ENCODE results near the gene CTDP1.

CTDP1 gene, protein sequence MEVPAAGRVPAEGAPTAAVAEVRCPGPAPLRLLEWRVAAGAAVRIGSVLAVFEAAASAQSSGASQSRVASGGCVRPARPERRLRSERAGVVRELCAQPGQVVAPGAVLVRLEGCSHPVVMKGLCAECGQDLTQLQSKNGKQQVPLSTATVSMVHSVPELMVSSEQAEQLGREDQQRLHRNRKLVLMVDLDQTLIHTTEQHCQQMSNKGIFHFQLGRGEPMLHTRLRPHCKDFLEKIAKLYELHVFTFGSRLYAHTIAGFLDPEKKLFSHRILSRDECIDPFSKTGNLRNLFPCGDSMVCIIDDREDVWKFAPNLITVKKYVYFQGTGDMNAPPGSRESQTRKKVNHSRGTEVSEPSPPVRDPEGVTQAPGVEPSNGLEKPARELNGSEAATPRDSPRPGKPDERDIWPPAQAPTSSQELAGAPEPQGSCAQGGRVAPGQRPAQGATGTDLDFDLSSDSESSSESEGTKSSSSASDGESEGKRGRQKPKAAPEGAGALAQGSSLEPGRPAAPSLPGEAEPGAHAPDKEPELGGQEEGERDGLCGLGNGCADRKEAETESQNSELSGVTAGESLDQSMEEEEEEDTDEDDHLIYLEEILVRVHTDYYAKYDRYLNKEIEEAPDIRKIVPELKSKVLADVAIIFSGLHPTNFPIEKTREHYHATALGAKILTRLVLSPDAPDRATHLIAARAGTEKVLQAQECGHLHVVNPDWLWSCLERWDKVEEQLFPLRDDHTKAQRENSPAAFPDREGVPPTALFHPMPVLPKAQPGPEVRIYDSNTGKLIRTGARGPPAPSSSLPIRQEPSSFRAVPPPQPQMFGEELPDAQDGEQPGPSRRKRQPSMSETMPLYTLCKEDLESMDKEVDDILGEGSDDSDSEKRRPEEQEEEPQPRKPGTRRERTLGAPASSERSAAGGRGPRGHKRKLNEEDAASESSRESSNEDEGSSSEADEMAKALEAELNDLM

DNA sequence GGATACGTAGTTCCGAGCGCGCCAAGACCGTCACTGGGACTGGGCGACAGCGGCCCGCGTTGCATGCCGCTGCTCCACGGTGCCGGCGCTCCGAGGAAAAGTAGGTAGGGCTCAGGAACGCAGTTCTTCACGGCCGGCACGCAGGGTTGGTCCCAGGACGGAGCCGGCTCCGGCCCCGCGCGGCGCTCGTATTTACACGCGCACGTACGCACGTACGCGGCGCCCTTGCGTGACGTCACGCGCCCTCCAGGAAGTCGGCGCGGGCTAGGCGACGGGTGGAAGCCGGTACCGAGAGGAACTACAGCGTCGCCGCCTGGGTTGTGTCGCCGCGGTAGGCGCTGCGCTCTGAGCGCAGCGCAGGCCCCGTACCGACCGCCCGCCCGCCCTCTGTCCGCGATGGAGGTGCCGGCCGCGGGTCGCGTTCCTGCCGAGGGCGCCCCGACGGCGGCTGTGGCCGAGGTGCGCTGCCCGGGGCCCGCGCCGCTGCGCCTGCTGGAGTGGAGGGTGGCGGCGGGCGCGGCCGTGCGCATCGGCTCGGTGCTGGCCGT lies at the start of gene CTDP1:
Gene CTDP1, plus strand, starts transcription at position 252 of the 548 bp plus-strand sequence. Its CDS starts 145 bp downstream, at position 397.
- no peak for FAIRE-seq

DNA sequence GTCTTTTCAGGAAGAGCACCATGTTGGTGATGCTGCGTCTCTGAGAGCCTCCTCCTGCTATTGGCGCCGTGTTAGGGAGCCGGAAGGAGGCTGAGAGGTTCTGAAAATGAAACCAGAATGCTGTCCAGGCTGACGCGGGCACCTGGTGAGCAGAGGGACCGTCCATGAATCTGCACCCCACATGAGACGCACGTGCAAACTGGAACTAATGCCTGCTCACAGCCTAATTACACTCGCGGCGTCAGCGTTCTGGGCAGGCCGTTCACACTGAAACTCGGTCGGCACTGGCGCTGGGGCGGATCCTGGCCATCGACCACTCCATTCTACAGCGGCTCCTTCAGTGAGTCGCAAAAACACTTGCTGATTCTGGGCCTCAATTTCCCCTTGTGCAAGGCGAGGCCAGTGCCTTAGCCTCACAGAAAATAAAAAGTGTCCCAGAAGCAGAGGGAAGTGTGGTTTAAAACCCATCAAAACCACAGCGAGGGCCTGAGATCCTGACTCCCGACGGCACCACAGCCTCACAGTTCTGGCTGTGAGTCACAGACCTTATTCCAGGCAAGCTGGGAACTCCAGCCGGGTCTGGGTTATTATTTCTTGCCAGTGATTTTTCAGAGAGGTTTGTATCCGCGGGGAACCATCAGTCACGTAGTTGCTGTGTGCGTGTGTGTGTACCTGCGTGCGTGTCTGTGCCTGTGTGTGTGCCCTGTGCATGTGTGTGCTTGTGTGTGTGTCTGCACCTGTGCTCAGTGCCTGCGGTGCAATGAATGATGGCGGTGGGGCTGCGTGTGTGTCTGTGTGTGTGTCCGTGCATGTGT lies 49.1 kb upstream of the CTDP1 start:
- FAIRE-seq: no peak

DNA sequence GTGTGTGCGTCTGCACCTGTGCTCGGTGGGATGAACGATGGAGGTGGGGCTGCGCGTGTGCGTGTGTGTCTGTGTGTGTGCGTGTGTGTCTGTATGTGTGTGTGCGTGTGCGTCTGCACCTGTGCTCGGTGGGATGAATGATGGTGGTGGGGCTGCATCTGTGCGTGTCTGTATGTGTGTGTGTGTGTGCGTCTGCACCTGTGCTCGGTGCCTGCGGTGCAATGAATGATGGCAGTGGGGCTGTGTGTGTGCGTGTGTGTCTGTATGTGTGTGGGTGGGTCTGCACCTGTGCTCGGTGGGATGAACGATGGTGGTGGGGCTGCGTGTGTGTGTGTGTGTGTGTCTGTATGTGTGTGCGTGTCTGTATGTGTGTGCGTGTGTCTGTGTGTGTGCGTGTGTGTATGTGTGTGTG lies 48.5 kb upstream of the CTDP1 start:
- no peak for FAIRE-seq

DNA sequence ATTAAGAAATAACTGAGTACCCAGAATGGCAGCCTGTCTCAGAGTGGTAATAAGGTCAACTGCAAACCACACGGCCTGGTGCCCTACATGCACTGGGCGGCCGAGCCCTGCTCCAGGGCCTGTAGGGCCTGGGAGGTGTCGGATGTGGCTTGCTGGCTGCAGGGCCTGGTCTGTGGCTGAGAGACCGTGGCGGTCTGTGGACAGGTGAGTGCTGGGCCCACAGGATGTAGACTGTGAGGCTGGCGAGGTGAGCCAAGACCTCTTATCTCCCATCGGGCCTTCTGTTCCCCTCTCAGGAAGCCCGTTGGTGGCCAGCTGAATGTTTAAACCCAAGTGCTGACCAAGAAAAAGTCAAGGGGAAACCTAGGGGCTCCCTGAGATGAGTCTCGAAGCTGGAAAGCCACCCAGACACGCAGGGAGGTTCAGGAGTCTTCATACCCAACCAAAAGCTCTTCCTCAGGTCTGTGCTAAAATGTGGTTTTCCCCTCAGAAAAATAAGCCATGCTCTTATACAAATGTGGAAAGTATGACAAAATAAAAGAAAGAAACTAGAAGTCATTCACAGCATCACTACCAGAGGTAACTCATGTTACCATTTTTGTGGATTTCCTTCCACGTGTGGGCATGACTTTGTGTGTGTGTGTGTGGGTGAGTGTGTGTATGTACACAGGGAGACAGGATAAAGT lies 47.7 kb upstream of the CTDP1 start:
- FAIRE-seq: no peak

DNA sequence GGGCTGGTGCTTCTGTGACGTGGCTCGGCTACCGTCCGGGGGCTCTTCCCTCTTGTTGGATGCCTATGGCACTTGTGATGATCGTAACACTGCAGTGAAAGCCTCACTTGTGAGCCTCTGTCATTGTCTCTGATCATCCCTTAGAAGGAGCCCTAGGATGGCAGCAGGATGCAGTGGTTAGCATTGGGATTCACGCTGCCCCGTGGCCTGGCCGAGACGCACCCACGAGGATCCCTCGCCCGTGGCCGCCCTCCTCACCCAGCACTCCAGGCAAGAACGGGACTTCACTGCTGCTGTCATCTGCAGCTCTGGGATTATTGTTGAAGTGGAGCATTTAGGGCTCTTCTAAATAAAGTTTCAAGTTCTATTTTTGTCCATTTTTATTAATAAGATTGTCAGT lies 46.8 kb upstream of the CTDP1 start:
- no peak for FAIRE-seq

DNA sequence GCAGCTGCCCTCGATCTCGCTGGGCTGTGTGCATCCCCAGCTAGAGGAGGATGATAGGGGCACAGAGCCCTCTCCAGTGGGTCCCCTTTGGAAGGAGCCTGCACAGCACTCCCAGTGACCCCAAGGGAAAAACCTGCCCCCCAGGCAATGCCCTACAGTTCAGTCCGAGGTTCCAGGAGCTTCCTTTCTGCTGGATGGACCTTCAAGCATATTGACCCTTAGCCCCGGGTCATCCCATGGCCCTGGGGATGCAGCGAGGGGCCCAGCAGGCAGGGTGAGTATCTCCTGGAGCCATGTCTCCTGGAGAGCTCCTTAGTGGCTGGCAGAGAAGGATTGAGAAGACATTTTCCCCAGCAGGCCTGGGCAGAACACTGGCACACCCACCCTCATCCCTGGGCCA lies 45.4 kb upstream of the CTDP1 start:
- FAIRE-seq: no peak

DNA sequence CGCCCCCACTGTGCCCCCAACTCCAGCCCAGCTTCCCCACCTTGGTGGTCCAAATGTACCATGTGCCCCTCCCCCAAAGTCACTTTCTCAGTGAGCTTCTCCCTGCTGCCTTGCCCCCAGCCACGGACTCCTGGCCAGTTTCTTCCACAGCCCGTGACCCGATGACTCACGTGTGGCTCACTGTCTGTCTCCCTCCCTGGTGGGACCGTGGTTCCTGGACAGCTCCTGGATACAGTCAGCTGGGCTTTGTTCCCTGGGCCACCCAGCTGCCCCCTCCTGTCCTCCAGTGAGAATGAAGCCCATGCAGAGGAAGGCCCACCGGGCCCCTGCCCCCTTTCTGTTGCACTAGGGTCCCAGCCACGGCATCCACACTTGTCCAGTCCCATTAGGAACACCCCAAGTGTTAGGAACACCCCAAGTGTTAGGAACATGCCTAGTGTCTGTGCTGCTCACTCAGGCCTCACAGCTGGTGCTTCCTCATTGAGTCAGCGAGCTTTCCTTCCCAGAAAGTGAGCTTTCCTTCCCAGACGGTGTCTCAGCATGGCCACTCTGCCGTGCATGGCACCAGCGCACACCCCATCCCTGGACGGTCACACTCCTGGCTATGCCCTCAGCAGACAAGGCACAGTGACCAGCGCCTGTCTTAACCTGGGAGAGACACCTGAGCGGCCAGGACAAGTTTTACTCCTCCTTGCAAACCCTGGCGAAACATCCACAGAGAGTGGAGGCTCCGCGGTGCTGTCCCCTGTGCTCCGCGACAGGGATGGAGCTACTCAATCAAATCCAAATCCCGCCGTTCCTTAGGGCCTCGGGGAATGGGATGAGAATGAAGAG lies 44.8 kb upstream of the CTDP1 start:
- no peak for FAIRE-seq

DNA sequence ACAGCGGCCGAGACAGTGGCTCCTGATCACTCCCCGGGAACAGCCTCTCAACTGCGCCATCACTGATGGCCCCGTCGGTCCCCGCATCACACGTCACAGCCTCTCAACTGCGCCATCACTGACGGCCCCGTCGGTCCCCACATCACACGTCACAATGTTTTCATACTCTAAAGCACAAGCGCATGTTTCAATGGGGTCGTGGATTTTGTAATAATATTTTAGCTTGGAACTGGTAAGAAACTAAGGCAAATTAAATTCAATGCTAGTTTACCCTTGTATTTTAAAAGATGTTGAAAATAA lies 44.2 kb upstream of the CTDP1 start:
- no peak for FAIRE-seq

DNA sequence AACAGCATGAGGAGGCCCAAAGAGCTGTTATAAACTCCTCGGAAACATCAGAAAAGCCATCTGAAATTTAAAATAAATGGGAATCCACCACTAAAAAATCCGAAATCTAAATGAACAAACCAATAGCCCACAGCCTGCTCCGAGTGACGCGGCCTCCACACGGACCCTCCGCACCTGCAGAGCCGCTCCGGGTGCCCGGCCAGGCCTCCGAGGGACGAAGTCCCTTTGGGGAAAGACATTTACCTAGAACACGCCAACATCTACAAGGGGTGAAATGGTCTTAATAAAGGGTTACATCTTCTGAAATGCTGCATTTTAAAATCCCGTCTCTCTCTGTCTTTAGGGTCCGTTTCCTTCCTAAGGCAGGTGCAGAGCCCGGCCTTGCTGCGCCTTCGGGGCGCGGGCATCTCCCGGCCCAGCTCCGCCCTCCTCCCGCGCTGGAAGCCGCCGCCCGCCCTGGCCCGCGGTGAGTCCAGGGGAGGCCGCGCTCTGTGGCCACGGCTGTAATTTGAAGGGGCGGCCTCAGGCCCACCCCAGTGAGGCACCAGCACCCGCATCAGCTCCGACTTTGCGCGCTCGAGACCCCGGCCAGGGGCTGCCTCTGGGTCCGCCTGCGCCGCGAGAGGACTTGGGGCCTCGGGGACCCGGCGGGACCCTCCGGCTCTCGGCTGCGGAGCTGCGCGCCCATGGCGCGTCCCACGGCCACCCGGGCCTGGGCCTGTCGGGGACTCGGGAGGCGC lies 42.3 kb upstream of the CTDP1 start:
- FAIRE-seq: no peak

DNA sequence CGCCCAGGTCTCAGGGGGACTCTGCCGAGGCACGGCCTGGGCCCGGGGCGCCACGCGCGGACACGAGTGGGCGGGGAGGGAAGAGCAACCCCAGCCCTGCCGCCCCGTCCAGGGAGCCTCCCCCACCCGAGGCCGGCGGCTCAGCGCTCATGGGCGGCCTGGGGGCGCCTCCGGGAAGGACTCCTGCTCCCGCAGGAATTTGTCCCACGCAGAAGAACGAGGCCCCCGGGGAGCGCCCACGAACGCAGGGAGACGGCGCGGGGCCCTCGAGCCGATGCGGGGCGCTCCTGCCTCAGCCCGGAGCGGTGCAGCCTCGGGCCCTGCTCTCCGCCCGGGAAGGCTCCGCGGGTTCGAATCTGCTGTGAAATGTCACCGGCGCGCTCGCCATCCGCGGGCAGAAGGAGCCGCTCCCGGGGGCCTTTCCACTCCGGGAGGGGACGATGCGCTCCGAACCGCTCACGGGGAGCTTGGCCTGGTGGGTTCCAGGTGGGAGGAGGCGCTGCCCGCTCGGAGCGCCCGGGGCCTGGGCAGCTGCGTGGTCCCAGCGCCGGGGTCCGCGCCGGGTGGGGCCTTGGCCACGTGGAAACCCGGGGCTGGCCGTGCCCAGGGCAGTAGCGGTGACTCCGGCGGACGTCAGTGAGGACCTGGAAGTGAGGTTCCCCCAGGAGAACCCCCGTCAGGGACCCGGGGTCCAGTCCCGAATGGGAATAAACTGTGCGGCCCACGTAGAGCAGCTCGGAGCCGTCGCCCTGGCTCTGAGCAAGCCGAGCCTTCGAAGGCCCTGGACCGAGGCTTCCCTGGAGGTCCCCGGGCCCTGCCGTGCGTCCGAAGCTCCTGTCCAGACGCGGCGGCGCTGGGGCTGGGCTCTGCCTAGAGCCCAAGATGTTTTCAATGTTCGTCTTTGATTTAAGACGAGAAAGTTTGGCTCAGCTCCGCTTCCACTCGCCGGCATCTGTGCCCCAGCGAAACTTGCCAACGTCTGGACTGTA lies 41.4 kb upstream of the CTDP1 start:
- no peak for FAIRE-seq

DNA sequence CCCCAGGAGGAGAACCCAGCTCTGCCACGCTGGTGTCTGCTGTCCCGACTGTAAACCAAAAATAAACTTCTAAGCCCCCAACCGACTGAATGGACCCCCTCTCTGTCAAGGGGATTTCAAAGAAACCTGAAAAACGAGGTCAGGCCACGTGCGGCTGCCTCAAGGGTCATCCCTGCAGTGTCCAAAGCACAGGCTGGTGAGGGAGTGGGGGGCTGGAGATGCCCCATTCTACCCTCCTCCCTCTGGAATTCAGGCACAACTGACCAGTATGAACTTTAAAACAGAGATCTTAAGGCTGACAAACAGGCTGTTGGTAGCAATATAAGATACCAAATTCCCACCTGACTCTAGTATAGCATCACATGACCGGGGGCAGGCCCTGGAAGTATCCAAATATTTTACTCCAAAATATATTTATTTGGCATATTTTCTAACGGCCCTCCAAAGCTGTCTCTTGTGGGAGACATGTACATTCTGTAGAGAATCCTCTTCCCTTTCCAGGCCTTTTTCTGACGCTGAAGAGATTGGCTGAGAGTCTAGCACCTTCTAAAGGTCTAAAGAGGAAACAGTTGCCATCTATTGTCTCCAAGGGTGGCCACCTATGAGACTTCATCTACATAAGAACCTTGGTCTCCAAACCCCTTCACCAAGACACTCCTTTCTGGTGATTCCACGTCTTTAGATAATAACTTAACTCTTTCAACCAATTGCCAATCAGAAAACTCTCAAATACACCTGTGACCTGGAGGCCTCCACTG lies 40.4 kb upstream of the CTDP1 start:
- no peak for FAIRE-seq

DNA sequence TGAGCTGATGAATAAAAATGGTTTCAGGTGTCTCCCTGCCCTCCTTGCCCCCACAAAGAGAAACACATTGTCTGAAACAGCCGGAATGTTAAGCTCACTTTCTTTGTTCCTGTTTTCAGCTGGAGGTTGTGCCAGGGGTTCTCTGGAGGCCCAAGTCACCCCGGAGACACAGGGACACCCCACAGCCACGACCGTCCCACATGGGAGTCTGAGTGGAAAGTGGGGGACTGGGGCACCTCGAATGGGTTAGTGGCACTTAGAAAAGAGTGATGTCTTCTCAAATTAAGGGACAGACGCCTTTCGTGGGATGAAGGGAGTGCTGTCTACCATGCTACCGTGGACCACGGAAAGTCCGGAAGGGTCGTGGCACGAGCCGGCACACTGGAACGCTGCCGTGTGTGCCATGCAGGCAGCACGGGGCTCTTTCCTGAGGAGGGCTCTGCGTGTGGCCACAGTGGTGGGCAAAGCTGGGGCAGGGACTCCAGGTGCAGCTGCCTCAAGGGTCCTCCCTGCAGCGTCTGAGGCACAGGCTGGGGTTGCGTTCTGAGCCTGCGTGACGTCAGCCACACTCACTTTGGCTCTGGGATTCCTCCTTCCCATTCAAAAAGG lies 39.4 kb upstream of the CTDP1 start:
- FAIRE-seq: no peak

DNA sequence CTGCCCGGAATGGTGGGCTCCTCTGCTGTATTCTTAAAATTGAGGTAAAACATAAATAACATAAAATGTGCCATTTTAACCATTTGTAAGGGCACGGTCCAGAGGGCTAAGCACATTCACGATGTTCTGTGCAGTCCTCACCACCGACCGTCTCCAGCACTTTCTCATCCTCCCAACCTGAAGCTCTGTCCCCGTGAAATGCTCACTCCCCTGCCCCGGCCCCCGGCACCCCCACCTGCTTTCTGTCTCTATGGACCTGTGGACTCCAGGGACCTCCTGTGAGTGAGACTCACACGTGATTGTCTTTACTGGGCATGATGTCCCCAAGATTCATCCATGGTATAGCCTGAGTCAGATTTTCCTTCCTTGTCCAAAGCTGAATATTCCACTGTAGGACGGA lies 38.7 kb upstream of the CTDP1 start:
- no peak for FAIRE-seq

DNA sequence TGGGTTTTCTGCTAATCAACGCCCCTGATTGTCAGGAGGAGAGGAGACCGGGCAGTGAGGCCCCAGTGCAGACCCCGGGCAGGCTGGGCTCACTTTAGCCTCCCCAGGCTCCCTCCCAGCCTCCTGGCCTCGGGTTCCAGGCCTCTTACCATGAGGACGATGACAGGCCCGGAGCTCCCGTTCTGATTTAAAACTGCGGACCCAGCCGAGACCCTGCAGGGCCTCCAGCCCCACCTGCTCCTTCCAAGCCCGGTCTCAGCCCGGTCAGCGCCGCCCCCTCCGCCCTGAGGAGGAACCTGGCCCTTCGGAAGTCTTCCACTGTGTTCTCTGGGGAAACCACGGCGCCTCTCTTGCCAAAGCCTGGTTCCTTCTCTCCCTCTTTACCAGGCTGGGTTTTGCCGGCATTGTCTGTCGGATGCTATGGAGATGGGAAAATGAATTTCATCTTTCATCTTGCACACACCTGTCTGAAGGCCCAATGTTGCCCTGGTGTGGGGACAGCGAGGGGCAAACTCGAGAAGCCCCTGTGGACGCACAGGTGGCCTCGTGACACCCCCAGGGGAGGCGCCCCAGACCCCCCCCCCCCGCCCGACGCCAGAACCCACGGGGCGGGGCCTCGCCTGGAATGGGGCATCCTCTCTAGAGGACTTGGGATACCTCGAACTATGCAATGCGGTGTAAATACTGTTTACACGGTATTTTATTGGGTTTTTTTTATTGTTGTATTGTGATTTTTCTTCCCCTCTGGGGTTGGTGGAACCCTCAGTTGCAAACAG lies 37.7 kb upstream of the CTDP1 start:
- no peak for FAIRE-seq

DNA sequence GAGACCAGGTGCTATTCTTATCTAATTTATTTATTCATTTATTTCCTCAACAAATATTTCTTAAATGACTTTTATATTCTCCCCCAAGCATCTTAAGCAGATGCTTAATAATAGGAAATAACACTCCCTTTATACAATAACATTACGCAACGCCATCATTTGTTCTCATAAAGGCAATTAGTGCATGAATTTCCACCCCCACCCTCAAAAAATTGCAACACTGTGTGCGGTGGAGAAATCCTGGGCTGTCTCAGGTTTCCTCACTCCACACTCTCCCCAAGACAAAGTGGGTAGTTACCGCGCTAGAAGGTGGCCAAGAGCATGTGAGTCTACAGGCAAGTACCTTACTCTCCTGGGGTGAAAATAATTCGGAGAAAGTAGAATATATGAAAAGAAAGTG lies 37.0 kb upstream of the CTDP1 start:
- no peak for FAIRE-seq

DNA sequence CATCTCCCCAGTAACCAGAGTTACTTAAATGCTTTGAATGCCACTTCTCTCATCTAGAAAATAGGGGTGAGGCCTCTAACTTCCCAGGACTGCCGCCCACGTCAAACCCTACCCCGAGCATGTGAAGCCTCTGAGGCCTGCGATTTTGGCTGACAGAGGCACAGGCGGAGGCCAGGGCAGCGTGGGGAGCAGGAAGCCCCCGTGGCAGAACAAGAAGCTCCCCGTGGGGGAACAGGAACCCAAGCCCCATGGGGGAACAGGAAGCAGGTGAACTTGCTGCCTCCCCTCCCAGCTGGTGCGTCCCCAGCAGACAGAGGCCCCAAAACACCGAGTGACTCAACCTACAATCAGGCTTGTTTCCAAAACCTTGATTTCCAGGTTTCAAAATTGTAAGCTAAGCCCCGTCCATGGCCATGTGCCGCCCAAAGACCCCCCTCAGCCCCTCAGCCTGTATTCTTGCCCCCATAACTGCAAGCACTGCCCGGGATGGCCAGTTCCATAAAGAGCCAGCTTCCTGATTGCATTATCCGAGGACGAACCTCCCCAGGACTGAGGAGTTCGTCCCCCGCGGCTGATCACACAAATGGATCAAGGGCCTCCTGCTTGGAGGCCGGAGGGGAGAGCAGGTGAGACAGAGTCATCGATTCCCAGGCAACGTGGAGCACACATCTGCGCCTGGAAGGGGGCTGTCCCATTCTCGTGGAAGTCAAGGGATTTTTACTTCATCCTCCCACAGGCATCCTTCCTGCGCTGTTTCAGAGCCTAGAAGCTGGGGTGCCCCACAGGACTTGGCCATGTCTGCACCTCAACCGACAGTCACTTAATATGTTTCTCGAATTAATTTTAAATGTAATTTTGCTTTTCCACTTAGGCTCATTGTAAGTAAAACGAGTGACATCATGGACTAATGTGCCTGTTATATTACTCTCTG lies 36.3 kb upstream of the CTDP1 start:
- FAIRE-seq: no peak

All from endometrium (tissue), 2 donors.